ENCODE data around the gene LRRC28. TPM values are rescaled to one million over a fixed set of nuclear protein-coding genes. Genes with fewer than 3 reads are reported as not detected.

Gene LRRC28
- polyA plus RNA-seq, 1 donor from 2014 or later: 20.4 TPM

- Histone ChIP-seq H3K79me2 (replicated peaks; ENCODE audit: insufficient read depth, low read length) (no peaks in the 10 kb centered on the region), H3F3A (ENCODE audit: insufficient read depth, low read length, poor library complexity, severe bottlenecking) (no peaks in the 10 kb centered on the region), H3K4me2 (ENCODE audit: low read length) (no peak overlapping the region), H3K9ac (ENCODE audit: low read length) (no peak overlapping the region), H3K36me3 (ENCODE audit: insufficient read depth, low read length) (no peaks in the 10 kb centered on the region), H3K4me3 (ENCODE audit: low read length) (no peak overlapping the region), H3K27ac (ENCODE audit: low read length) (no peak overlapping the region), H4K20me1 (ENCODE audit: insufficient read depth) (no peaks in the 10 kb centered on the region), H2AFZ (ENCODE audit: low read depth, low read length) (no peak overlapping the region), H3K9me2 (ENCODE audit: insufficient read depth, low read length) (no peaks in the 10 kb centered on the region), H3K27me3 (ENCODE audit: insufficient read depth, low read depth, low read length) (no peaks in the 10 kb centered on the region), H3K9me3 (ENCODE audit: low read length) (no peaks in the 10 kb centered on the region)
- TF ChIP-seq EP300 (conservative IDR thresholded peaks at IDR 0.05; ENCODE audit: poor library complexity, severe bottlenecking) (no peak), RAD21 (conservative IDR thresholded peaks at IDR 0.05) (no peak)
Measured at GRCh38 chr15:99424978-99425656, 173.8 kb downstream of the LRRC28 start.

GRCh38 chr15:99425657-99426301 lies 174.5 kb downstream of the LRRC28 start:
- no peak overlapping the region for H3K9ac ChIP-seq (ENCODE audit: low read length)
- no peaks in the 10 kb centered on the region for H3K79me2 ChIP-seq (replicated peaks; ENCODE audit: insufficient read depth, low read length)
- no peak overlapping the region for H3K27ac ChIP-seq (ENCODE audit: low read length)
- no peaks in the 10 kb centered on the region for H3K9me3 ChIP-seq (ENCODE audit: low read length)
- H3F3A ChIP-seq (ENCODE audit: insufficient read depth, low read length, poor library complexity, severe bottlenecking): no peaks in the 10 kb centered on the region
- no peak overlapping the region for H3K4me2 ChIP-seq (ENCODE audit: low read length)
- no peaks in the 10 kb centered on the region for H3K36me3 ChIP-seq (ENCODE audit: insufficient read depth, low read length)
- no peaks in the 10 kb centered on the region for H4K20me1 ChIP-seq (ENCODE audit: insufficient read depth)
- no peaks in the 10 kb centered on the region for H3K27me3 ChIP-seq (ENCODE audit: insufficient read depth, low read depth, low read length)
- TF ChIP-seq RAD21 (conservative IDR thresholded peaks at IDR 0.05): no peak
- no peak for TF ChIP-seq POLR2AphosphoS5 (IDR thresholded peaks at IDR 0.05)
- TF ChIP-seq REST (IDR thresholded peaks at IDR 0.05; ENCODE audit: borderline replicate concordance): no peak
- TF ChIP-seq SMC3 (conservative IDR thresholded peaks at IDR 0.05; ENCODE audit: poor library complexity): no peak
- TF ChIP-seq EP300 (conservative IDR thresholded peaks at IDR 0.05; ENCODE audit: poor library complexity, severe bottlenecking): no peak
- H3K4me3 ChIP-seq (ENCODE audit: low read length): no peak overlapping the region
- no peak overlapping the region for H2AFZ ChIP-seq (ENCODE audit: low read depth, low read length)
- no peaks in the 10 kb centered on the region for H3K9me2 ChIP-seq (ENCODE audit: insufficient read depth, low read length)

GRCh38 chr15:99426431-99427105 lies 175.3 kb downstream of the LRRC28 start:
- no peaks in the 10 kb centered on the region for H3K9me3 ChIP-seq (ENCODE audit: low read length)
- H3K27ac ChIP-seq (ENCODE audit: low read length): no peak overlapping the region
- no peaks in the 10 kb centered on the region for H3K36me3 ChIP-seq (ENCODE audit: insufficient read depth, low read length)
- no peaks in the 10 kb centered on the region for H3K9me2 ChIP-seq (ENCODE audit: insufficient read depth, low read length)
- no peak overlapping the region for H3K4me3 ChIP-seq (ENCODE audit: low read length)
- H3F3A ChIP-seq (ENCODE audit: insufficient read depth, low read length, poor library complexity, severe bottlenecking): no peaks in the 10 kb centered on the region
- no peaks in the 10 kb centered on the region for H3K79me2 ChIP-seq (replicated peaks; ENCODE audit: insufficient read depth, low read length)
- no peak for TF ChIP-seq SMC3 (conservative IDR thresholded peaks at IDR 0.05; ENCODE audit: poor library complexity)
- no peak for TF ChIP-seq TAF1 (IDR thresholded peaks at IDR 0.05; ENCODE audit: low read depth)
- no peak for TF ChIP-seq MXI1 (conservative IDR thresholded peaks at IDR 0.05; ENCODE audit: poor library complexity, severe bottlenecking)
- no peak for TF ChIP-seq CTCF (IDR thresholded peaks at IDR 0.05; ENCODE audit: poor library complexity, severe bottlenecking)
- no peak for TF ChIP-seq POLR2AphosphoS5 (IDR thresholded peaks at IDR 0.05)
- TF ChIP-seq REST (IDR thresholded peaks at IDR 0.05; ENCODE audit: borderline replicate concordance): no peak
- TF ChIP-seq EP300 (conservative IDR thresholded peaks at IDR 0.05; ENCODE audit: poor library complexity, severe bottlenecking): no peak
- TF ChIP-seq RAD21 (conservative IDR thresholded peaks at IDR 0.05): no peak
- no peak for TF ChIP-seq EZH2 (IDR thresholded peaks at IDR 0.05; ENCODE audit: borderline replicate concordance, insufficient read depth, low read length, poor library complexity, severe bottlenecking)
- H4K20me1 ChIP-seq (ENCODE audit: insufficient read depth): no peaks in the 10 kb centered on the region
- H2AFZ ChIP-seq (ENCODE audit: low read depth, low read length): no peak overlapping the region
- H3K4me2 ChIP-seq (ENCODE audit: low read length): no peak overlapping the region
- no peaks in the 10 kb centered on the region for H3K27me3 ChIP-seq (ENCODE audit: insufficient read depth, low read depth, low read length)
- no peak overlapping the region for H3K9ac ChIP-seq (ENCODE audit: low read length)

Measured in neural cell (in vitro differentiated cells).